ENCODE data around the gene MYCN.

The MYCN gene

DNA sequence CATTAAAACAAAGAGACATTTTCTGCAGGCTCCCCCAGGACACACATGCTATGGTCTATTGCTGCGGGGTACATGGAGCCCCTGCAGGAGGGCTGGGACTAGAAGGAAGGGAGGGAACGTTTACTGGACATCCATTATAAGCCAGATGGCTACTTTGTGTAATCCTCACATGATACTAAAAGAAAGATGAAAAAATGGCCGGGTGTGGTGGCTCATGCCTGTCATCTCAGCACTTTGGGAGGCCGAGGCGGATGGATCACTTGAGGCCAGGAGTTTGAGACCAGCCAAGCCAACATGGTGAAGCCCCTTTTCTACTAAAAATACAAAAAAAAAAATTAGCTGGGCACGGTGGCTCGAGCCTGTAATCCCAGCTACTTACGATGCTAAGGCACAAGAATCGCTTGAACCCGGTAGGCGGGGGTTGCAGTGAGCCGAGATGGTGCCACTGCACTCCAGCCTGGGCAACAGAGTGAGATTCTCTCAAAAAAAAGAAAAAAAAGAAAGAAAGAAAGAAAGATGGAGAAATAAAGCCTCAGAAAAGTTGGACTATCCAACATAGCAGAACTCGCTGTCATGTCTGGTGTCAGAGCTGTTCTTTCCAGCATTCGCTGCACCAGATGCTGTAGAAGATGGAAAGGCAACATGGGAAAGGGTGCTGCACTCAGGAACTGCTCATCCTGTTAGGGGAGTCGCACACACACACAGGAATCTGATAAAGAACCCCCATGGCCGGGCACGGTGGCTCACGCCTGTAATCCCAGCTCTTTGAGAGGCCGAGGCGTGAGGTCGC lies 7.8 kb upstream of the MYCN start:
- no peak for DNase-seq

DNA sequence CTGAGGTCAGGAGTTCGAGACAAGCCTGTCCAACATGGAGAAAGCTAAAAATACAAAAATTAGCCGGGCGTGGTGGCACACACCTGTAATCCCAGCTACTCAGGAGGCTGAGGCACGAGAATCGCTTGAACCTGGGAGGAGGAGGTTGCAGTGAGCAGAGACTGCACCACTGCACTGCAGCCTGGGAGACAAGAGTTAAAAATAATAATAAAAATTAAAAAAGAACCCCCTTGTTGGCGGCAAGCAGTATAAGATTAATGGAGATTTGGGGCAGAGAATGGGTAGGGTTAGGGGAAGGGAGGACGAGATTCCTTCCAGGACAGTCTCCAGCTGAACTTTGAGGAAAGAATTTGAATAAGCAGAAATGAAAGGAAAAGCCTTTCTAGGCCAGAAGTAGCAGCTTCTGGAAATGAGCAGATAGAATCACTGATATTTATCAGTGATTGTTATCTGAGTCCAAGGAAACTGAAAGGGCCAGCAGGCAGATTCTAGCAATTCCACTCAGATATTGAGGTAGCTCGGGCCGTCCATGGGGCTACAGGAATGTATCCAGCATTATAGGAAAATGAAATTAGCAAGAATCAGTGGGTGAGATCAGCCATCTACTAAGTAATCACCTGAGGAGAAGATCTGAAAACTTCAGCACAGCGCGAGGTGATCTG lies 7.0 kb upstream of the MYCN start:
- no peak for DNase-seq

DNA sequence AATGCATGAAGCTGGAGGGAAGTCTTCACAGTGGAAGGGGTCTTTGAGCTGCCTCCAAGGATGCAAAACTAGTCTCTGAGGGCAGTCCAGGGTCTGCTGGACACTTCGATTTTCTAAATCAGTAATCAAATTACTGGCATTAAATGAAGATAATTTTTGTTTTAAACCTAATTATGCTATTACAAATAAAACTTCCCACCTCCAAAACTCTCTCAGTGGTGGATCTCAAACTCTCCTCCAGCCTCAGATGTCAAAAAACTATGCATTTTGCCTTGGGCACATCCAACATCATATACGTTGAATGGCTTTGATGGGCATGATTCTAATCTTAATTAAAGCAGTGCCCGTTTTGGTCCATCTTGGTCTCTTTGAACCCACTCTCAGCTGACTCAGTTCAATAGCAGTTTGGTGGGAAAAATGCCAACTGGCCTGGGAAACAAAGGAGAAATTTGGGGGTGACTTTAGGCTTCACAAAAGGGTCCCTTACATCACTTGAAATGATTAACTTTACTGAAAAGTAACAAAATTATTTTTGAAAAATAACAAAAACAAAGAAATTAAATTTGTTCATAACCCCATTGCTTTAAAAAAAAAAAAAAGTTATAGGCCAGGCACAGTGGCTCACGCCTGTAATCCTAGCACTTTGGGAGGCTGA lies 5.9 kb upstream of the MYCN start:
- no peak for DNase-seq

DNA sequence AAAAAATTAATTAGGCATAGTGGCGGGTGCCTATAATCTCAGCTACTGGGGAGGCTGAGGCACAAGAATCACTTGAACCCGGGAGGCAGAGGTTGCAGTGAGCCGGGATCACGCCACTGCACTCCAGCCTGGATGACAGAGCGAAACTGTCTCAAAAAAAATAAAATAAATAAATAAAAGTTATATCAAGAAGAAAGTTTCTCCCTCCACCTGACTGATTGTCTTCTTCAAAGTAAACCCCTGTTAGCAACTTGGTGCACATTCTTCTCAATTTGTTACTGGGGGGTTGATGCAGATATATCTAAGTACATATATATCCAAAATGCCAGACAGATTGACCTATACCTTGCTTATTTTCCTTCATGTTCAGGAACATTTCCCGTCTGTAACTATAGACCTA lies 5.2 kb upstream of the MYCN start:
- no peak for DNase-seq

DNA sequence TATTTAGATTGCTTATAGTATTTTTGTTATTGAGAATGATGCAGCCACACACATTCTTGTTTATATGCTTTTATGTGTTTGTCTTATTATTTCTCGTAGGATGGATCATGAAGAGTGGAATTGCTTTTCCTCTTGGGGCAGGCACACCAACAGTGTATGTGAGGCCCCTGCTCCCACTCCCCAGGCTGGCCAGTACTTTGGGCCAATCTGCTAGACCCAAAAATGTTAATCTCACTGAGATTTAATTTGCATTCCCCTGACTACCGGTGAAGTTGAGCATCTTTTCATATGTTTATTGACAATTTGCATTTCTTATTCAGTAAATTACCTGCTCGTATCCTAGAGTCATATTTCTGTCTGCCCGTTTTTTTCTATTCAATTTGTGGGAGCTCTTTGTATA lies 4.7 kb upstream of the MYCN start:
- no peak for DNase-seq

DNA sequence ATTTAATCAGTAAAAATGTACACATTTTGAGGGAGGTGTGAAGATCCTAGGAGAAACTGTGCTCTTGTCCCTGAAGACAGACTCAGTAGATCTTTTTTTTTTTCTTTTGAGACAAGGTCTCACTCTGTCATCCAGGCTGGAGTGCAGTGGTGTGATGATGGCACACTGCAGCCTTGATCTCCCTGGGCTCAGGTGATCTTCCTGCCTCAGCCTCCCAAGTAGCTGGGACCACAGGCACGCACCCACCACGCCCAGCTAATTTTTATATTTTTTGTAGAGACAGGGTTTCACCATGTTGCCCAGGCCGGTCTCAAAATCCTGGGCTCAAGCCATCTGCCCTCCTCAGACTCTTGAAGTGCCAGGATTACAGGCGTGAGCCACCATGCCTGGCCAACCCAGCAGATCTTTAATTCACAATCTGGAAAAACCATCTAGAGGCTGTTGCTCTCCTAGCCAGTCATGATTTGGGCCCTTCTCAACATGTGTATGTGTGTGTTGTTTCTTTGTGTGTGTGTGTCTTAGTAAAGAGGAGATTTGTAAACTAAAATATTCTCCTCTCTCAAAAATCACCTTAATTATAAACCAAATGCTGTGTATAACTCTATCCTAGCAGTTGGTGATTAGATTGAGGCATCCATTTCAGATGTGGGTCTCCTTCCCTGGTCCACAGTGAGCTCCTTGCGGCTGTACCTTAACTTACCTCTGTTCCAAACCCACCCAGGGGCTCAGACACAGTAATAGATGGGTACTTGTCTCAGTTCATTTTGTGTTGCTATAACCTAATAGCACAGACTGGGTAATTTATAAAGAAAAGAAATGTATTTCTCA lies 3.9 kb upstream of the MYCN start:
- DNase-seq: no peak

DNA sequence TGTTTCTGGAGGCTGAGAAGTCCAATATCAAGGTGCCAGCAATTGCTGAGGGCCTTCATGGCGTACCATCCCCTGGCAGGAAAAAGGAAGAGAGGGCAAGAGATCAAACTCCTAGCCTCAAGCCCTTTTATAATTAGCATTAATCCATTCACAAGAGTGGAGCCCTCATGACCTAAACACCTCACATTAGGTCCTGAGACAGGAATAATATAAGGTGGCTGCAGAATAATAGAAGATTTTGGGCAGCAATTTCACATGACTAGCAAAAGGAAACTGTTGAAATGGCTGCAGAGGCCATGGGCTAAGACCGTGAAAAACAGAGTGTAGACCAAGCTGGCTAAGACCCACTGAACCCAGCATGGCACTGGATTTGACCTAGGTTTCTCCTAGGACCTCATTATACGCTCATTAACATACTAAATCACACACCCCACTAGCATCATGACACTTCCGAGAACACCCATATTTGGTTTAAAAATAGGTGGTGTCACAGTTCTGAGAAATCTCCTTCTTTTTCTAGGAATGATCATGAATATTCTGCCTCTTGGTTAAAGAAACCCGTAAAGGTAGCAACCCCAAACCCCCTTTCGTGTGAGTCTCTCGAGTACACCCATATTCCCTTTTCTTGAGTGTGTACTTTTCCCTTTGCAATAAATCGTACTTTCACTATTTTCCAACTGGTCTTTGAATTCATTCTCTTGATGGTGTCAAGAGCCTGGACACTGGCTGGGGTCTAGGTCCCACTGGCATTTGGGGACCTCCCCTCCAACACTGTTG lies 3.1 kb upstream of the MYCN start:
- DNase-seq: no peak

DNA sequence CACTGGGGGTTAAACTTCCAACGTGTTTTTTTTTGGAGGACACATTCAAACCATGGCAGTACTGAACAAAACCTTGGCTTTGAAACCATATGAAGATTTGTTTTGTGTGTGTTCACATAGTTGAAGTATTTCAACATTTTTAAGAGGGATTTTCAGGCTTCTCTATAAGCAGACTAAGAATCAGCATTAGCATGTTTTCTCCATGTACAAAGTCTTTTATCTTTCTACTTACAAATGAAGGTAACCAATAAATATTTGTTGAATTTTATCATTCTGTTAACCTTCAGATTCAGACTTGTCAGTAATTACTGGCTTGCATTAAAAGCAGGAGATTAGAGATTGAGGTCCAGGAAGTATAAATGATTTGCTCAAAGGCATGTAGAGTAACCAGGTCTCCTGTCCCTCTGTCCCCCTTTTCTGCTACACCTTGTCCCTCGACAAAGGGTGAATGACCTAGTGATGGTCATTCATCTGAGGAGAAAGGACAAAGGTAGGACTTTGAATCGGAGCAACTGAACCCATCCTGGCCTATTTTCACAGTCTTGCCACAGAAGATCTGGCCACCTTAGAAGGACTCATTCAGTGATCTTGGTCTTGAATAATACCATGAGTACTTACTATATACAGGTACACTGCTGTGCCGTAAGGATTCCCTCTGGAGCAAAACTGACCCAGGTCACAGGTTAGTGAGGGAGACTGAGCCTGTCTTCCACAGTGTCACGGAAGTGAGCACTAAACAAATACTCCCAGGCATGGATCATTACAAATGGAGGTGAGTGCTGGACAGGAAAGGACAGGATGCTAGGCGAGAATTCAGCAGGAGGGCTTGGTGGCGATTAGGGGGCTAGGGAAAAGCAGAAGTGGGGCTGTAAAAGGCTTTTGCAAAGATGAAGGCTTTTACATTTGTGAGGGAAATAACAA lies 2.2 kb upstream of the MYCN start:
- no peak for DNase-seq

DNA sequence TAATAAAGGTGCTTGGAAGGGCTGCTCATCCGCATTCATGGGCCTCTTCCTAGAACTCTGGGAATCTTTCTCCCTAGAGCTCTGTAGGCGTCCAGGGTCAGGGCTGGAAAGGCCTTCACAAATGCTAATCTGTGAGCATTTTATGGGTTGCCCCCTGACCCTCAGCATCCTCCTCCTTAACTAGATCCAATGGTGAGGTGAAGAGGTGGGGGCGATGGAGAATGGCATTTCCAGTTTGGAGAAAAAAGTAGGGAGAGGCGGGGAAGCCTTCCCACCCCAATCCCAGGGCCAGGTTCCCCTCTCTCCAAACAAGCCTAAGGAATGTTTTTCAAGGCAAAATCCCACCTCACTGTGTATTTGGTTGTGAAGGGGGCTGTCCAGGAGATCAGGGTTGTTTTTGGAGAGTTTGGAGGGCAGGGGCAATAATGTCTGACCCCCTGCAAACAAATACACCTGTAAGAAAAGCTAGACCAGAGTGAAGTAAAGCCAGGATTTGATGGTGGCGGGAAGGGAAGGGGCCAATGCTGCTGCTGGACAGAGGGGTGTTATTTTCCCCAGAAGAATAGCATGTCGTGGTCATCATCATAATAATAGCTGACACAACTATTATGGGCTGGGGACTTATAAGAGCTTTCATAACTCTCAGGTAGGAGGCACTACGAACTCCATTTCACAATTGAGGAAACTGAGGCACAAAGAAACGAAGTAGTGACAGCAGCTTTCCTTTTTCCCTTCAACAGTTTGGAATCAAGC lies 1.4 kb upstream of the MYCN start:
- DNase-seq: no peak

DNA sequence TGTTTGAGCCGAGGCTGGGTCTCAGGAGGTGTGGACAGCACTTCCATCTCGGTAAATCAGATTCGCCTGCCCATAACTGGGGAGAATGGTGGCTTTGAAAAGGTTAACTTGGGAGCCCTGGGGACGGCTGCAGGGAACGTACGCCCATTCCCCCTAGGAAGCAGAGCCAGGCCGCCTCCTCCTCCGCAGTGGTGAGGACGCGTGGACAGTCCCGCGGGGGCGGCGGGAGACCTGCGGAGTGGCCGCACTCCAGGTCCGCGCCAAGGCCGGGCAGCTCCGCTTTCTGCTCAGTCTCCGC lies 845 bp upstream of the MYCN start:
- DNase-seq: no peak

DNA sequence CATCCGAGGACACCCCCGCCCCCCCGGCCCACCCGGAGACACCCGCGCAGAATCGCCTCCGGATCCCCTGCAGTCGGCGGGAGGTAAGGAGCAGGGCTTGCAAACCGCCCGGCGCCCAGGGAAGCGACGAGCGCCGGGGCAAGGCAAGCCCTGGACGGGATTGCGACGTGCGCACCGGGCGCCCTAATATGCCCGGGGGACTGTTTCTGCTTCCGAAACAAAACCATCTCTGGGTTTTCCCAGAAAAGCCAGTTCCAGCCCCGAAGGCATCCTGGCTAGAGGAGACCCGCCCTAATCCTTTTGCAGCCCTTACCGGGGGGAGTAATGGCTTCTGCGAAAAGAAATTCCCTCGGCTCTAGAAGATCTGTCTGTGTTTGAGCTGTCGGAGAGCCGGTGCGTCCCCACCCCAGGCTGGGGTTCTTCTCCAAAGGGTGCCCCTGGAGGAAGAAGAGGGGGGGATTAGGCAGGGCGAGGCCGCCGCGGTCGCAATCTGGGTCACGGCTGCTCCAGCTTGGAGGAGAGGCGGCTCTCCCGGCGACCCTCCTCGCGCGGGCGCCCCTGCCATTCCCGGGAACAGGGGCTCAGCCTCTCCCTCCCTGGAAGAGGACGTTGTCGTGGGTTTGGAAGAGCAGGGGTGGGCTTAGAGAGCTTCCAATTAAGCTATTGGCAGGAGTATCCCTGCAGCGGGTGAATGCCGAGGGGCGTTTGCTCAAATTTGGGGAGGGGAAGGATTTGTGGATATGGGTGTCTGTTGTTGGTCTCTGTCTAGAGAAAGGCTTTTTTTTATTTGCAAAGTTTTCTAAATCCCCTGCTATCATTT lies 521 bp downstream of the MYCN start:
- DNase-seq: no peak

DNA sequence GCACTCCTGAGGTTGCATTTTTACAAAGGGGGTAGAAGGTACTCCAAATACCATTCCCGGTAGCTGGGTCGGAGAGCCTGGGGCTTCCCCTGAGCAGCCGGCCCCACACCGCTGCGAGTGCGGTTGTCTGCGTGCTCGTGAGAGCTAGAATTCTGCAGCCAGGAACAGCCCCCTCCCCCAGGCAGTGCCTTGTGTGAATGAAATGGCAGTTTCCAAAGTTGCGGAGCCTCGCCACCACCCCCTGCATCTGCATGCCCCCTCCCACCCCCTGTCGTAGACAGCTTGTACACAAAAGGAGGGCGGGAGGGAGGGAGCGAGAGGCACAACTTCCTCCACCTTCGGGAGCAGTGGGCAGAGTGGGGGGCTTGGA lies 1.1 kb downstream of the MYCN start:
- no peak for DNase-seq

DNA sequence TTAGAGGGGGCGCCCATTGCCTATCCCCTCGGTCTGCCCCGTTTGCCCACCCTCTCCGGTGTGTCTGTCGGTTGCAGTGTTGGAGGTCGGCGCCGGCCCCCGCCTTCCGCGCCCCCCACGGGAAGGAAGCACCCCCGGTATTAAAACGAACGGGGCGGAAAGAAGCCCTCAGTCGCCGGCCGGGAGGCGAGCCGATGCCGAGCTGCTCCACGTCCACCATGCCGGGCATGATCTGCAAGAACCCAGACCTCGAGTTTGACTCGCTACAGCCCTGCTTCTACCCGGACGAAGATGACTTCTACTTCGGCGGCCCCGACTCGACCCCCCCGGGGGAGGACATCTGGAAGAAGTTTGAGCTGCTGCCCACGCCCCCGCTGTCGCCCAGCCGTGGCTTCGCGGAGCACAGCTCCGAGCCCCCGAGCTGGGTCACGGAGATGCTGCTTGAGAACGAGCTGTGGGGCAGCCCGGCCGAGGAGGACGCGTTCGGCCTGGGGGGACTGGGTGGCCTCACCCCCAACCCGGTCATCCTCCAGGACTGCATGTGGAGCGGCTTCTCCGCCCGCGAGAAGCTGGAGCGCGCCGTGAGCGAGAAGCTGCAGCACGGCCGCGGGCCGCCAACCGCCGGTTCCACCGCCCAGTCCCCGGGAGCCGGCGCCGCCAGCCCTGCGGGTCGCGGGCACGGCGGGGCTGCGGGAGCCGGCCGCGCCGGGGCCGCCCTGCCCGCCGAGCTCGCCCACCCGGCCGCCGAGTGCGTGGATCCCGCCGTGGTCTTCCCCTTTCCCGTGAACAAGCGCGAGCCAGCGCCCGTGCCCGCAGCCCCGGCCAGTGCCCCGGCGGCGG lies 1.7 kb downstream of the MYCN start:
- DNase-seq: no peak

DNA sequence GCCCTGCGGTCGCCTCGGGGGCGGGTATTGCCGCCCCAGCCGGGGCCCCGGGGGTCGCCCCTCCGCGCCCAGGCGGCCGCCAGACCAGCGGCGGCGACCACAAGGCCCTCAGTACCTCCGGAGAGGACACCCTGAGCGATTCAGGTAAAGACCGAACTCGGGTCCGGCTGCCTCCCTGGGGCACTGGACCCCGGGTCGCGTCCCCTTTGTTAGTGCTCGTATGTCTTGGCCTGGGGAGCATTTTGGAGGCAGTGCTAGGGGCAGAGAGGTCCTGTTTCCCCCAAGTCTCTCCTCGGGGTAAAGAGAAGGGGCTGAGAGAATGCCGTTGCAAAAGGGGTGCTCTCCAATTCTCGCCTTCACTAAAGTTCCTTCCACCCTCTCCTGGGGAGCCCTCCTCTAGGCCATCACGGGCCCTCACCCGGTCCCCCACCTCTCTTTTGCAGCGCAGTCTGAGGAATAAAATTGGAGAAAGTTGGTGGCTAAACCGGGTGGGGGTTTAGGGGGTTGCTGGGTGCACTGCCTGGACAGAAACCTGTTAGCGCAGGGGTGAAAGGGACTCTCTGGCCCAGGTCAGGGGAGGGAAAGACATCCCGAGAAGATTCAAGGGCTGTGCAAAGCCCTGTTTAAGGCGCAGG lies 2.5 kb downstream of the MYCN start:
- DNase-seq: no peak

DNA sequence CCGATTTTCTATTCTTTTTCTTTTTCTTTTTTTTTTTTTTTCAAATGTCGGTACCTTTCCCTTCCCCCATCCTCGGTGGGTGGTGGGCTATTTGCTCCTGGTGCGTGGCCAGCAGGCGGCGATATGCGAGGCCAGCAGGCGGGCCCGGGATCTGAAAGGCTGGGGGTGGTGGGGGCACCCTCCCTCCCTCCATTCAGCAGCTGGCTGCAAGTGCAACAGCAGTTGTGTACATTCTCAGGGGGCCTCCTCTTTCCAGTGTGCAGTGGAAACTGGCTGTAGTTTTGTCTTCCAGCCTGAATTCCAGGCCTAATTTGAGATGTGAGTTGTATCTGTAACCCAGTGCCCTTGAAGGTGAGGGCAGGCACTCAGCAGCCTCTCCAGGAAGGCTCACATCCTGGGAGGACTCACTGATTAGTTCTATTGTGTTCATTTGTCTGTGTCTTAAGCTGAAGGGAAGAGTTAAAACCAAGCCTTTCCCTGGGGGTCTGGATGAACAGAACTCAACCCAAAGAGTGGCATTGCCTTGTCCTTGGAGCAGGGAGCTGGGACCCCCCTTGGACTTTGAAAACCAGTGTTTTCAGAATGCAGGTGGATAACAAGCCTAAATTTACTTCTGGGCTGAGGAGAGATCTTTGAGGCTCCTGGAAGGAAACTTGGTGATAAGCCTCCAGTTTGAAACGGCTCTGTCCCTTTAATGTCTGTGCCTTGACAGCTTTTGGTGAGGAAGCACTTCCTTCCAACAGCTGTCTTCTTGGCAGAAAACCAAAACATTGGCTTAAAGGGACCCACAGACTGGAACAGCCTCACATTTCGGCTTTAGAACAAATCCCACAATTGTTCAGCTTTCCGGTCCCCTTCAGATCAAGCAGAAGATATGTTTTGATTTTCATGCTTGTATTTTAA lies 3.3 kb downstream of the MYCN start:
- DNase-seq: no peak

DNA sequence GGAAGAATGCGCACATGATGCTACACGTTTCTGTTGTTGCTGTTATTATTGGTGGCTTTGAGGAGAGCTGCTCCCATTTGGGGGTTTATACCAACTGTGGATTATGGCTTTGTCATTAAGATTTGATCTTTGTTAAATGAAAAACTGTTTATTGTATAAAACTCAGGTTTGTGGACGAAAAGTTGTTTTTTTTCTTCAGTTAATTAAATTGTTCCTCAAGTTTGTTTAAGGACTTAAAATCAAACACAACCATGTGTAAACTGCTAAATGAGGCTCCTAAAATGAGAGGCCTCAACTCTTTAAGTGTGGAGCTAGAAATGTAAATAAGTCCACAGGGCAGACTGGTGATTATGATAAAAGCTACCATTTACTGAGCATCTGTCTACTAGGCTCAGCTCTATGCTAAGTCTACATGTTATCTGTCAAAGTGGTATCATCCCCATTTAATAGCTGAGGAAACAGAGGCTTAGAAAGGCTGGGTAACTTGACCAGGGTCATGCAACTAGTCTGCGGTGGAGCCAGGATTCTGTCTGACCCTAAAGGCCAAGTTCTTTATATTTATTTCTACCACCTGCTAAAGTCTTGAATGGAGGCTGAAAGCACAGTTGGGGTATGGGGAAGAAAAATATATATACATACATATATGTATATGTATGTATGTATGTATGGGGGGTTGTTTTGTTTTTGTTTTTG lies 4.1 kb downstream of the MYCN start:
- no peak for DNase-seq

Measured in CD4-positive, alpha-beta T cell treated with Interferon alpha-2 for 1 hour (primary cell).